K562 (cell line): ENCODE data around the gene PRSS53. TPM values are rescaled to one million over a fixed set of nuclear protein-coding genes. Genes with fewer than 3 reads are reported as not detected.

ENCODE experiments used
- BCOR ChIP-seq: fragments of 450-650 bp; IDR thresholded peaks from 2 replicates; pipeline ENCODE4 v1.6.1; 2016
- CXXC5 ChIP-seq: fragments of 250-450 bp; sonication (Bioruptor Pico); IDR thresholded peaks from 2 replicates; pipeline ENCODE4 v1.8.0; 2022; ENCODE audit warnings: inconsistent platforms, mild to moderate bottlenecking, moderate library complexity
- ERF ChIP-seq: fragments of 450-650 bp; formaldehyde crosslinking; IDR thresholded peaks from 2 replicates; pipeline ENCODE4 v1.4.0; 2020; ENCODE audit warnings: mild to moderate bottlenecking, mixed read lengths
- HES1 ChIP-seq: fragments of 450-650 bp; IDR thresholded peaks from 2 replicates; pipeline ENCODE4 v1.6.1; 2016; ENCODE audit warnings: low read depth, mild to moderate bottlenecking, moderate library complexity
- HNRNPL ChIP-seq: fragments of 200-400 bp; formaldehyde crosslinking; IDR thresholded peaks from 2 replicates; pipeline ENCODE4 v1.6.1; 2017; ENCODE audit warnings: low read depth, mild to moderate bottlenecking, low read length
- HSF4 ChIP-seq: fragments of 250-450 bp; sonication (Bioruptor Pico); IDR thresholded peaks from 2 replicates; pipeline ENCODE4 v2.1.2; 2022; ENCODE audit warnings: mild to moderate bottlenecking, moderate library complexity, borderline replicate concordance
- LARP7 ChIP-seq: fragments of 450-650 bp; IDR thresholded peaks from 2 replicates; pipeline ENCODE4 v1.6.1; 2016
- MEF2A ChIP-seq: IDR thresholded peaks from 2 replicates; pipeline ENCODE4 v1.6.1; 2011; ENCODE audit warnings: low read depth, mild to moderate bottlenecking, low read length, moderate library complexity; ENCODE audit not compliant: control insufficient read depth
- NCOA1 ChIP-seq: fragments of 450-650 bp; IDR thresholded peaks from 2 replicates; pipeline ENCODE4 v1.6.1; 2016; ENCODE audit warnings: low read depth
- NEUROD1 ChIP-seq: fragments of 150-350 bp; IDR thresholded peaks from 2 replicates; pipeline ENCODE4 v1.6.1; 2014; ENCODE audit warnings: borderline replicate concordance, low read length, low read depth; ENCODE audit not compliant: partially characterized antibody
- NONO ChIP-seq, 2 experiments: fragments of 200-400 bp in 1 of 2; fragments of 450-650 bp in 1 of 2; formaldehyde crosslinking in 1 of 2; IDR thresholded peaks; 2 replicates each; pipeline ENCODE4 v1.6.1; 2017; ENCODE audit warnings: low read depth in 2 of 2, mild to moderate bottlenecking in 2 of 2, moderate library complexity in 2 of 2, low read length in 1 of 2
- PHF8 ChIP-seq: fragments of 200-600 bp; sonication (generic); IDR thresholded peaks from 2 replicates; pipeline ENCODE4 v1.6.1; 2012; ENCODE audit warnings: mixed run types, mild to moderate bottlenecking, inconsistent platforms, low read length, moderate library complexity, borderline replicate concordance
- PURB ChIP-seq: sonication (generic); formaldehyde crosslinking; IDR thresholded peaks from 2 replicates; pipeline ENCODE4 v1.9.0; 2021; ENCODE audit warnings: low read depth, mild to moderate bottlenecking, missing genetic modification reagents
- RAD51 ChIP-seq: fragments of 450-650 bp; IDR thresholded peaks from 2 replicates; pipeline ENCODE4 v1.7.1; 2016; ENCODE audit warnings: low read depth, mild to moderate bottlenecking, borderline replicate concordance
- SAP30 ChIP-seq: fragments of 200-600 bp; sonication (generic); IDR thresholded peaks from 2 replicates; pipeline ENCODE4 v1.6.1; 2012; ENCODE audit warnings: borderline replicate concordance, low read depth, mild to moderate bottlenecking, moderate library complexity, low read length, control low read depth, inconsistent platforms; ENCODE audit not compliant: insufficient read depth, poor library complexity, severe bottlenecking
- SIRT6 ChIP-seq: IDR thresholded peaks from one replicate; pipeline ENCODE4 v1.6.1; 2012; ENCODE audit warnings: low read depth, mild to moderate bottlenecking, control low read depth, inconsistent platforms, low read length, moderate library complexity
- SIX5 ChIP-seq, 2 experiments: IDR thresholded peaks; 2 replicates each; pipeline ENCODE4 v1.6.1; 2011; ENCODE audit warnings: low read length in 2 of 2, borderline replicate concordance in 1 of 2, low read depth in 1 of 2, mild to moderate bottlenecking in 1 of 2, moderate library complexity in 1 of 2; ENCODE audit not compliant: insufficient read depth in 1 of 2
- SMAD3 ChIP-seq: fragments of 450-650 bp; formaldehyde crosslinking; conservative IDR thresholded peaks from 2 replicates; pipeline ENCODE4 v1.4.0; 2020; ENCODE audit warnings: mild to moderate bottlenecking
- ZBTB9 ChIP-seq: fragments of 450-650 bp; formaldehyde crosslinking; IDR thresholded peaks from 2 replicates; pipeline ENCODE4 v1.4.0; 2020; ENCODE audit warnings: mild to moderate bottlenecking, moderate library complexity
- ZNF143 ChIP-seq: sonication (generic); formaldehyde crosslinking; IDR thresholded peaks from 2 replicates; pipeline ENCODE4 v1.9.0; 2022; ENCODE audit warnings: mild to moderate bottlenecking, missing genetic modification reagents
- ZNF551 ChIP-seq: fragments of 250-450 bp; sonication (Bioruptor Pico); IDR thresholded peaks from 2 replicates; pipeline ENCODE4 v1.5.0; 2021; ENCODE audit warnings: mild to moderate bottlenecking, moderate library complexity
- ZNF766 ChIP-seq: fragments of 200-800 bp; sonication (Bioruptor generic); conservative IDR thresholded peaks from 2 replicates; pipeline ENCODE4 v1.6.1; 2016; ENCODE audit warnings: missing genetic modification characterization, missing compliant biosample characterization
- polyA plus RNA-seq, 8 experiments: library from polyadenylated mRNA; depleted of rRNA in 4 of 8; stranded (reverse) in 5 of 8; unstranded in 3 of 8; fragments of >200 nt; fragmentation: Nextera tagmentation in 2 of 8; fragmentation: Illumina TruSeq in 1 of 8; extraction: Ambion mirVana in 2 of 8; extraction: Trizol in 1 of 8; gene quantifications; 2 replicates each; pipeline versions ENCODE4 v1.2.1 to v1.2.3, GENCODE V29; 2011 to 2014; ENCODE audit warnings: inconsistent platforms in 1 of 8, missing spikeins in 1 of 8
- total RNA-seq, 7 experiments: library from RNA; depleted of rRNA in 6 of 7; stranded (reverse); fragments of >200 nt in 6 of 7; fragmentation: Illumina TruSeq in 2 of 7; extraction: Trizol in 2 of 7; gene quantifications; 2 replicates each; pipeline versions ENCODE4 v1.2.1 to v1.2.3, GENCODE V29; 2011 to 2021; ENCODE audit warnings: low replicate concordance in 1 of 7
- TF ChIP-seq, protein P1 (sequence below): sonication (generic); IDR thresholded peaks from 2 replicates; pipeline ENCODE4 v1.6.1; 2016
- TF ChIP-seq, protein P2 (sequence below): fragments of 250-450 bp; sonication (Bioruptor Pico); IDR thresholded peaks from 2 replicates; pipeline ENCODE4 v1.8.0; 2022; ENCODE audit warnings: inconsistent platforms, mild to moderate bottlenecking, moderate library complexity, borderline replicate concordance

Gene PRSS53
- total and polyA plus RNA-seq, 9 of the 15 experiments (the other 6 are each of a cell fraction or from before 2014, with no cell fraction given), result 0.40 to 1.9 (median 0.78) TPM; not detected in 2

DNA sequence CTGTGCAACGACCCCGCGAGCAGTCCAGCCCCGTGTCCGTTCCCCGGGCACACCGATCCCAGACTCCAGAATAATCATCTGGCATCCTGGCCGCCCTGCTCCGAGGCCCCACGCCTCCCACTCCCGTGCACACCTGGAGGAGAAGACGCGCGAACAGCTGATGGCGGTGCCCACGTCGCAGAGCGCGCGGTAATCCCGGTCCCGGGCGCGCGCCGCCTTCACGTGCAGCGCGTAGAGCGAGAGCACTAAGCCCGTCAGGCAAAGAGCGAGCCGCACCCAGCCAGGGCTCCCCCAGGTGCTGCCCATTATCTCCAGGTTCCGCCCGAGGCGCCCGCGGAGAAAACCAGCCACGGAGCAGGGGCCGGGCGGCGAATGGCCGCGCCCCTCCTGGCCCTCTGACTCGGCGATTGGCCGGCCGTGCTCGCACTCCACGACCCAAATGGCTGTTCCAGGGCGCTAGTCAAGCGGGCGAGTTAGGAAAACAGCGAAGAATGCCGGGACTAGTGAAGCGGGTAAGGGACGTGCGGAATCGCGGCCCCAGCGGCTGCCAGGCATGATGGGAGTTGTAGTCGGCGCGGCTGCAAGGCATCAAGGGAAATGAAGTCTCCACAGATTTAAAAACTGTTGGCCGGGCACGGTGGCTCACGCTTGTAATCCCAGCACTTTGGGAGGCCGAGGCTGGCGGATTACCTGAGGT is 5.8 kb upstream of the PRSS53 start, which contains the start of gene VKORC1 (continued):
- TF ChIP-seq MEF2A (no peak), NEUROD1 (no peak), ZNF766 (CRISPR knock-in tag) (peak; percentile 73; the same call in 1 of the 2 replicates), ZBTB9 (CRISPR knock-in tag) (no peak), LARP7 (0 out of 2 replicates have a peak, but pooled peaks have one; percentile 46), RAD51 (0 out of 2 replicates have a peak, but pooled peaks have one; percentile 4), HSF4 (CRISPR knock-in tag) (no peak), SAP30 (peak; percentile 77), ZNF551 (CRISPR knock-in tag) (no peak), ERF (no peak), SIX5 (IDR thresholded peaks at IDR 0.05; ENCODE audit: borderline replicate concordance in 1 of 2, insufficient read depth in 1 of 2, low read depth in 1 of 2, low read length in 2 of 2) (peak; percentile 79 to 80; a peak in 3 of 4 replicates), SIRT6 (no peak), ZNF143 (peak; percentile 94), PHF8 (peak; percentile 71; the same call in 1 of the 2 replicates), NCOA1 (no peak), HNRNPL (peak; percentile 91), NONO (IDR thresholded peaks at IDR 0.05; ENCODE audit: low read depth in 2 of 2, low read length in 1 of 2) (no peak), CXXC5 (CRISPR knock-in tag) (peak; percentile 92), HES1 (no peak), BCOR (no peak; the same call in 1 of the 2 replicates), SMAD3 (CRISPR knock-in tag) (no peak), PURB (CRISPR knock-in tag) (no peak)
- TF ChIP-seq, protein P1, sequence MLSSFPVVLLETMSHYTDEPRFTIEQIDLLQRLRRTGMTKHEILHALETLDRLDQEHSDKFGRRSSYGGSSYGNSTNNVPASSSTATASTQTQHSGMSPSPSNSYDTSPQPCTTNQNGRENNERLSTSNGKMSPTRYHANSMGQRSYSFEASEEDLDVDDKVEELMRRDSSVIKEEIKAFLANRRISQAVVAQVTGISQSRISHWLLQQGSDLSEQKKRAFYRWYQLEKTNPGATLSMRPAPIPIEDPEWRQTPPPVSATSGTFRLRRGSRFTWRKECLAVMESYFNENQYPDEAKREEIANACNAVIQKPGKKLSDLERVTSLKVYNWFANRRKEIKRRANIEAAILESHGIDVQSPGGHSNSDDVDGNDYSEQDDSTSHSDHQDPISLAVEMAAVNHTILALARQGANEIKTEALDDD, result peak; percentile 99
- TF ChIP-seq, protein P2, sequence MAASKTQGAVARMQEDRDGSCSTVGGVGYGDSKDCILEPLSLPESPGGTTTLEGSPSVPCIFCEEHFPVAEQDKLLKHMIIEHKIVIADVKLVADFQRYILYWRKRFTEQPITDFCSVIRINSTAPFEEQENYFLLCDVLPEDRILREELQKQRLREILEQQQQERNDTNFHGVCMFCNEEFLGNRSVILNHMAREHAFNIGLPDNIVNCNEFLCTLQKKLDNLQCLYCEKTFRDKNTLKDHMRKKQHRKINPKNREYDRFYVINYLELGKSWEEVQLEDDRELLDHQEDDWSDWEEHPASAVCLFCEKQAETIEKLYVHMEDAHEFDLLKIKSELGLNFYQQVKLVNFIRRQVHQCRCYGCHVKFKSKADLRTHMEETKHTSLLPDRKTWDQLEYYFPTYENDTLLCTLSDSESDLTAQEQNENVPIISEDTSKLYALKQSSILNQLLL (CRISPR knock-in tag), result no peak
